ENCODE measurements around the gene ZC3H13.

ZC3H13 gene

DNA sequence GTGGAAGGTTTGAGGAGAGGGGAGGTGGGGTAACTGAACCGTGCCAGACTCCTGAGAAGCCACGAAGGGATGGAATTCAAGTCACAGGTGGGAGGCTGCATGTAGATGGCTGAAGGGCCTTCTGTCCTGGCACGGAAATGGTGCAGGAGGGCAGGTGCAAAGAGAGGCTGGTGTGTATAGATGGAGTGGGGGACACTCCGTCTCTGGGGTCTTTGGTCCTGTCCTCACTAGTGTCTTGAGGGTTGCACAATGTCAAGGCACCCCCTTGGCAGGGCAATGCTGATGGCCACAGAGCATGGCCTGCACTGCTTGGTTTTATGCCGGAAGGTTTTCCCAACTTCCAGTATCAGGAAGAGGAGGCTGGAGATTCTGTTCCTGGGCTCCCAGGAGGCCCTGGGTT, 118.3 kb downstream of the ZC3H13 start:
- no peak for DNase-seq (ENCODE audit: low read depth)

DNA sequence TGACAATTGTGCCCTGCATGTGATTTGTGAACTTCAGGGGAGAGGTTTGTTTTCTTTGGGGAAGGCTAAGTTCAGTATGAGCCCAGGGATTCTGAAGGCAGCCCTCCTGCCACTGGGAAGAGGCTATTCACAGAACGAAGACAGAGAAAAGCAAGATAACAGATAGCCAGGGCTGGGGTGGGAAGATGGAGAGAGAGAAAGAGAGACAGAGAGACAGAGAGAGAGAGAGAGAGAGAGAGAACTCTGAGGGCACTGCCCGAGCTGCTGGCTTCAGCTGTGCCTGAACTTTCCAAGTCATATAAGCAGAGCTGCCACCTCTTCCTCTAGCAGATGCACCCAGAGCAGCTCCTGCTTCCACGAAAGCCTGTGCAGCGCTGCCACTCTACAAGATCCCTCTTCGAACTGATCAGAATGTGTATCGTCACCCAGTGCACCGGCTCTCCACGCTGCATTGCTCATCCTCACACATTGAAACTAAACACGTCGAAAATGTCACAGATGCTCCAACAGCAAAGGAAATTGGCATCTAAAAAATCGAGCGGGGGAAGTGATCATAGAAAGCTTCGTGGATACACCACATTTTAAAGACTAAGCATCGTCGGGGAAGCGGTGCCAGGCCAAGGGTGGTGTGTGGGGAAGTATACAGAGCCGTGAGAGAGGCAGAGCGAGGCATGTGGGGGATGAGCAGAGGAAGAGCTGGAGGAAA, 119.2 kb downstream of the ZC3H13 start:
- DNase-seq (ENCODE audit: low read depth), result no peak

DNA sequence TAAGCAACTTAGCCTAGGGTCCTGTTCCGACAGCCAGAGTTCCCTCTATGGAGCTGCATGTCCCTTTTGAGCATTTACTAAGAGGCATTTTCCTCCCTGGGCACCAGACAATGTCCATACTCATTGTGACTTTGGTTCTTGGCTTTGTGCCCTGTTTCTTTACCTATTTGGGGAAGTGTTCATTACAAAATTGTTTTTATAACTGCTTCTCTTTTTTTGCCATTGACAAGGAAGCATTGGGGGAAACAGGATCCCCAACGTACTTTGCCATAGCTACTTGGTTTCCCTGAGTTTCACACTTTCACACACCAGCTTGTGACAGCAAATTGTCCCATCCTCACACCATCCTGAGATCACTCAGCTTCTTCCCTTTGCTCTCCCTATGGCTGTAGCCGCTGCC, 119.9 kb downstream of the ZC3H13 start:
- no peak for DNase-seq (ENCODE audit: low read depth)

DNA sequence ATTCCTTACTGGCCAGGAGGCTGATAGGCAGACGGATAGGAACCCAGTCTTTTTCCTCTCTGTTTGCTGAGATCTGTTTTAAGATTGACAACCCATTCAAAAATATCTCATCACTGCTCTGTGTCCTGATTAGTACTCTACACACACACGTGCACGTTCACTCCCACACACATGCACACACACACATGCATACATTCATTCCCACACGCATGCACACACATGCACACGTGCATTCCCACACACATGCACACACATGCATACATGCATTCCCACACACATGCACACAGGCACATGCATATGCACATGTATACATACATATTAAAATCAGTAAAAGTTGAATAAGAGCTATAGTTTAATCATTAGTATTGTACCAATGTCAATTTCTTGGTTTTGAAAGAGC, 120.4 kb downstream of the ZC3H13 start:
- DNase-seq (ENCODE audit: low read depth), result no peak

DNA sequence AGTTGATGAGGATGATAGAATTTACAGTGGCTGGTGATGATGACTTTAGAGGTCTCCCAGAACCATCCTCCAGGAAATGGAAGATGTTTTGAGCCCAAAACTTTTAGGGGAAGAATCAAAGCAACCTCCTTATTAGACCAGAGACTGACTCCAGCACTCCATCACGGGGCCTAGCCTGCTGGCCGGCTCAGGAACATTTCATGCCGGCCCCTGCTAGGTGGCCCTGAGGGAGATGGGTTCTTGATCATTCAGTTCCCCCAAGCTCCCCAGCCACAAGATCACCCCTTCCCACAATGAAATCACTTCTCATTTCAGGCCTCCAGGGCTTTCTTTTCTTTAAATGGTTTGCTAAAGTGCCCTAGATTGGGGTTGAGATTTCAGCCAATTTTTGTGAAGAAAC, 121.3 kb downstream of the ZC3H13 start:
- DNase-seq (ENCODE audit: low read depth), result no peak

DNA sequence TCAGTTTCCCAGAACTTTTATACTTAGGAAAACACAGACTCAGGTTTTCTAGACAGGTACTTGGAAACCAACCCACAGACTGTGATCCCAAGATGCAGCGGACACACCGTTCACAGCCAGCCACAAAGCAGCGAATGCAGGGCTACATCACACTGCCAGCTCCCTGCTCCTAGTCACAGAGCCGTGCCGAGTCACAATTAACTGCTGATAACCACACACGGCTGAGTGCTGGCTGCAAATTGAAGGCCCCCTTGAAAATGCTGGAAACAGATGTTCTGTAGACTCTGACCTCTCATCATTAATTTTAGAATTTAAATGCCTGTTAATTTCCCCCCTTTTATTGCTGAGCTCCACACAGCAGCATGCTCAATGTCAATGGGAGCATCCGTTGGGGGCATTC, 122.4 kb downstream of the ZC3H13 start:
- no peak for DNase-seq (ENCODE audit: low read depth)

DNA sequence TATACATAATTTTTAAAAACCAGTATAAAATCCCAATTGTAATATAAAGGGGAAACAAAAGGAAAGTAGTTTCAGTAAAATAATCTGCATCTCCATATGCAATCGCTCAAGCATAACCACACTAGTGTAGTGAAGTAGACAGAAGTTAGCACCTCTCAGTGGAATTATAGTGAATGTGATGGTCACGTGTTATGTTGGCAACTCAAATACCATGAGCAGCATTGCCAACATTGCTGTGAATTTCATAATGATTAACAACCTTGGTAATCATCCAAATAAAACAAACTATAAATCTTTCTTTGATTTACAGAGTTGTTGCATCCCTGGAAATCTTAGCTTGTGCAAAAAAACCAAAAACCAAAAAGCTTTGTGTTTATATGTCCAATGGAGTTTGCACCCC, 123.7 kb downstream of the ZC3H13 start:
- peak; percentile 16 for DNase-seq (ENCODE audit: low read depth)

DNA sequence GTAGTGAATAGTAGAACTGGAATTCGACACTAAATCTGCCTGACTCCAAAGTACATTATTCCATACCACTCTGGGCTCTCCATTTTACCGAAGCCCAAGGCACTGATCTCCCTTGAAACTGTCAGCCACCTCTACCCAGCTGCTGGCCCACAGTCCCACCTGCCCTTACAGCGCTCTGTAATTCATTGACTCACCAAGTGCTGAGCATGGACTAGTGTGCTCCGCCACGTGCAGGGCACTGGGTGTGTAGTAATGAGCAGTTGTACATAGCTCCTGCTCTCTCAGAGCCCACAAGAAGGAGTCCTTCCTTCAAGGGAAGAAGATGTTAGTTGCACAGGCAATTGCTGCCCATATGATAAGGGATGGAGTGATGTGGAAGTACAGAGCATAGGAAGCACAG, 124.4 kb downstream of the ZC3H13 start:
- no peak for DNase-seq (ENCODE audit: low read depth)

DNA sequence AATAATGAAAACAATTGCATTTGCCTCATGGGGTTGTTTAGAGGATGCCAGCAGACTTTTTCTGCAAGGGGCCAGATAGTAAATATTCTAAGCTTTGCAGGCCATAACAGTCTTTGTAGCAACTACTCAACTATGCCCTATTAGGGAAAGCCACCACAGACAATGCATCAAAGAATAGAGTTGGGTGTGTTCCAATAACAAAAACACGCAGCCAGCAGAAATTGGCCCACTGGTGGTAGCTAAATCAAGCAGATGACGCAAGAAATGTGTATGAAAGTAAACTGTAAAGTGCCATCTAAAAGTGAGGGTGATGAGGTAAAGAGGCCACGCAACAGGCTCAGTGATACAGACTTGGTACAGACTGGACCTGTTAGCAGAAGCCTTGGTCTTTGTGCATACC, 125.8 kb downstream of the ZC3H13 start:
- no peak for DNase-seq (ENCODE audit: low read depth)

DNA sequence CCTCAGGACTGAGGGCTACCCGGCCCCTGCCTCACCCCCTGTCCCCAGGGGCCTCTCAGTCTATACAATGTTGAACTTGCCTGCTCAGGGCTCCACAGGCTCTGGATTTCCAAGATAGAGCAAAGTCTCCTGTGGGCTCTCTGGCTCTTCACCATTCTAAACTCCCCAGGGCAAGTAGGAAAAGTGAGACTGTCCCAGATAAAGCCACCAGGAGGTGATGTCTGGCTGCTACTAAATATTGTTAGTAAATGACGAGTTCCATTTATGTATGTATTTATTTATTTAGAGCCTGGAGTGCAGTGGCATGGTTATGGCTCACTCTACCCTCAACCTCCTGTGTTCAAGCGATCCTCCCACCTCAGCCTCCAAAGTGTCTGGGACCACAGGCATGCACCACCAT, 127.4 kb downstream of the ZC3H13 start:
- peak; percentile 19 for DNase-seq (ENCODE audit: low read depth)

DNA sequence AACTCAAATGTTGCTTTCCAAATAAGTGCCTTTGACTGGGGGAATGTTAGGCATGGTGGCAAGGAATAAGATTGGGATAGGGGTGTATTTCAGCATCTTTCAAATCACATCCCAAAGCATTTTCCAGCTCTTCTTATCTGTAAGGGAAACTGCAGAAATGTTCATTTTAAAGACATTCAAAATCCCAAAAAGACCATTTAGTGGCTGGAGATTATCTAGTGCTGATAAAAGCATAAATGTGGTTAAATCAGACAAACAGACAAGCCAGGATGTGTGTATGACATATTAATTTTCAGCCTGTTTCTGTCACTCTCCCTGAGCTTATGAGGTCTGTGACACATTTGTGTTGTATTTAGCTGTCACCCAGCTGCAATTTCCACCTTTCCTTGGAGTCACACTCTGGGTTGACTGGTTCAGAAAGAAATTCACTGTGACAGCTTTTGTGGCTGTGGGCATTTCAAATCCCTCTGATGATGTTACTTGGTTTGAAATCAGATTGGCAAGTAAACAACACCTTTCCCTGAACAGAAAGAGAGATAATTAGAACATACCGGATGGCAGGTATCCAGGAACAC, 131.3 kb downstream of the ZC3H13 start:
- no peak for DNase-seq (ENCODE audit: low read depth)

DNA sequence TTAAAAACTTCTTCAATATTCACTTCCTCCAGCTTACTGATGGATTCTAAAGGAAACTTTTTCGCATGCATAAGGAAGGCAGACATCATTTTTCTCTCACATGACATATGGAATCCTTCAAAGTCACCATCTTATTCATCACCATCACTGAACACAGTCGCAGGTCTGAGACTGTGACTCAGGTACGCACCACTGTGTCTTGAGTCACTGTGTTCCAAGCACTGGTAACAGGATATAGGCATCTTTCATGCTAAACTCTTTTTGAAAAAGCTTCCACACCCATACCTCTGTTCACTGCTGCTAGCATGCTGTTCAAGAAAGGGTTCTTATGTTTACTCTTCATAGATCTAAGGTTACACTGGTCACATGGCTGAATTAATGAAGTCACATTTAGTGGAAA, 133.9 kb downstream of the ZC3H13 start:
- no peak for DNase-seq (ENCODE audit: low read depth)

DNA sequence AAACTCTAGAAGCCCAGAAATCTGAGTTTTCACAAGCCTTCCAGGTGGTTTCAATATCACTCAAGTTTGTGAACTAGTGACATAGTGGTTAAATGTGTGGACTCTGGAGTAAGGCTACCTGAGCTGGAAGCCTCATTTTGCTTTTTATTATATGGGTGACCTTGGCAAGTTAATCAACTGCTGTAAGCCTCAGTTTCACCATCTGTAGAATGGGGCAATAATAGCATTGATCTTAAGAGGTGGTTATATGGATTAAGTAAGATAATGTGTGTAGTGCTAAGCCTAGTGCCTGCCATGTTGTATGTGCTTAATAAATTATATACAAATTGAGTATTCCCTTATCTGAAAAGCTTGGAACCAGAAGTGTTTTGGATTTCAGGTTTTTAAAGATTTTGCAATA, 135.5 kb downstream of the ZC3H13 start:
- no peak for DNase-seq (ENCODE audit: low read depth)

DNA sequence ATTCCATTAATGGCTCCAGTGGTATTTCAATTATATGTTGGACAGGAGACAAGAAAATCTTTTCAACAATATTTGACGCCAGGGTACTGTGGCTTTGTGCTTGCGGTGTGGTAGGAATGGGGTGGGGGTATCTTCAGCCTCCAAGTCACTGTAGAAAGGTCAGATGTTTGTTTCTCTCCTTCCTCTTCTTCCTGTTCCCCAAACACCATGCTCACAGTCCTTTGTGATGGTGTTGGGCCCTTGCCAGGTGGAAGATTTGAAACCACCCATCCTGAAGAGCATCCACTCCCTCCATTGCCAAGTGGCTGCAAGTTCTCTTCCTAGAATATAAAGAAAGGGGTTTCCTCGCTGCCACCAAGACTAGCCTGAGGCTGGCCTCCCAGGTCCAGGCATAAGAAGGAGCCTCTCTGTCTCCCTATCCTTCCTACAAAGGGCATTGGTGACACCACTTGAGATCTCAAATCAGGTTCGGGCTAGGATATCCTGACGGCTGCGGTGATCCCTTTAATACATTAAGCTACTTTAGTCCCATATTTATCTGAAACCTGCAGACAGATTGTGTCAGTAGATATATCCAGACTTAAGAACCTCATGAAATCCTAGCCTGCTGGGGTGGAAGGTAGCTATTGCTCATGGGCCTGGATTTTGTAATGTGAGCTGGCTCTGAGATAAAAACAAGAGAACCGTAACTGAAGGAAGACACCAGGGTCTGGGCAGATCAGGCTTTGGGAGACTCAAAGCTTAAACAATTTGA, 136.7 kb downstream of the ZC3H13 start:
- DNase-seq (ENCODE audit: low read depth), result peak; percentile 21

DNA sequence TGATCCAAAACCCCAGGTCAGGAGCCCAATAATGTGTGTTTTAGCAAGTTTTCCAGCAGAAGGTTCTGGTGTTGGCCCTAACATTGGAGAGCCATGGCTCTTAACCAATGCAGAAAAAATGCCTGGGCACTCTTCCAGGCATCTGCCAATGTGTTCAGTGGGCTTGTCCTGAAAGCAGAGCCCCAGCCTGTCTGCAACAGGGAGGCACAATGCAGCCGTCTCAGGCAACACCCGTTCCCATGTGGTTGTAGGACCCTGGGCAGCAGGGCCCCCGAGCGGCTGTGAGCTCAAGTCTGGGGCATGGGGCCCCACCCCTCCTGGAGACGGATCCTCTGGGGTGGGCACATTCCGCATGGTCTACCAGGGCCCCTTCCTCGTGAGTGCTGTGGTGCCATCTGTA, 142.9 kb downstream of the ZC3H13 start:
- DNase-seq (ENCODE audit: low read depth), result no peak

DNA sequence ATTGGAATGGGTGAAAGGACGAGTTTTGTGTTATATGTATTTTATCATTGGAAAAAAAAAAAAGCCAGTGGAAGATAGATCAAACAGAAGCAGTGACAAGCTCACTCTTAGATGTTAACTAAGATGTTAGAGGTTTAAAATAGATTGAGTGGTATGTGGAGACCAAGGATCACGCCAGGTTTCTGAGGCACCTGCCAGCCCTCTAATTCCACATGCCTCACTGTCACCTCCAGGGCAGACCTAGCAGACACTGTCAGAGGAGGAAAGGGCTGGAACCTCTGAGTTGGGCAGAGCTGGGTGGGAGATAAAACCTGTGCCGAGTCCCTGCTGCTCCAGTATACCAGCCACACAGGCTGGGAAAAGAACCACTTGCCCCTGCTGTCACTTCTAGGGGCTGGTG, 143.5 kb downstream of the ZC3H13 start:
- no peak for DNase-seq (ENCODE audit: low read depth)

DNA sequence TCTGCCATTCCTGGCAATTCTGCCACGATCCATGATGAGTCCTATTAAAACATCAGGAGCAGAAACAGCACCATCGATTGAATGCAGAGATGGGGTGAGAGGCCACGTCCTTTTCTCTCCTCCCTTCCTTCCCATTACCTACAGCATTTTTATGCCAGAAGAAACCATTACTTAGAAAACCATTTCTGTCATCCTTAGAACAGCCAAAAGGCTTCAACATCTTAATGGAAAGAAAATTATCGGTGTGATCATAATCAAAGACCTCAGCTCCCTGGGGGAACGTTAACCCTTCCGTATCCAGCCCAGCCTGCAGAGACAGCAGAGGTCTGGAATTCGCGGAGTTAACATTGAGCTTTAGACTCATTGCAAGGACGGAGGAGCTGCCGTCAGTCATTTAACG, 145.0 kb downstream of the ZC3H13 start:
- no peak for DNase-seq (ENCODE audit: low read depth)

Measured in iris pigment epithelial cell (primary cell).